Astrocyte of the cerebellum (primary cell): ENCODE measurements around the gene ADGRG3.
"Not testable (repeated sequence)": the region's sequence is repeated elsewhere in the genome, so short reads cannot be mapped to it uniquely, and the experiment has no call there.

Source experiments
- DNase-seq: peaks from one replicate; pipeline ENCODE4 v3.0.0-alpha.2; 2011; ENCODE audit warnings: low read depth
- H3K4me3 ChIP-seq: 2 replicates; pipeline ENCODE4 v1.5.1; 2011; ENCODE audit warnings: mild to moderate bottlenecking, low read depth, low read length, moderate library complexity
- CTCF ChIP-seq: IDR thresholded peaks from 2 replicates; pipeline ENCODE4 v1.5.1; 2012; ENCODE audit warnings: low read length, low read depth, moderate library complexity, mild to moderate bottlenecking; ENCODE audit errors: missing control alignments
- in situ Hi-C: cut with HindIII; loops from 2 replicates; pipeline ENCODE4 v1.10.0; 2017; ENCODE audit warnings: low sequenced_read_pairs

ADGRG3 gene

GRCh38 chr16:57709663-57710062 lies 41.6 kb downstream of the ADGRG3 start:
- no peak for TF ChIP-seq CTCF
- DNase-seq: no peak
- in situ Hi-C loops: no loop called here
- H3K4me3 ChIP-seq: no peak overlapping the region

GRCh38 chr16:57711346-57711745 lies 43.2 kb downstream of the ADGRG3 start:
- DNase-seq: no peak
- H3K4me3 ChIP-seq: no peak overlapping the region
- in situ Hi-C loops: no loop called here
- no peak for TF ChIP-seq CTCF

- no peak overlapping the region for H3K4me3 ChIP-seq
- no peak for TF ChIP-seq CTCF
- DNase-seq: no peak
- in situ Hi-C loops: no loop called here
These were observed 43.9 kb downstream of the ADGRG3 start for GRCh38 chr16:57711993-57712392.

GRCh38 chr16:57712569-57712968 lies 44.5 kb downstream of the ADGRG3 start:
- DNase-seq, H3K4me3 ChIP-seq, in situ Hi-C loops: not testable (repeated sequence)

GRCh38 chr16:57713596-57713995 lies 45.5 kb downstream of the ADGRG3 start:
- TF ChIP-seq CTCF: no peak

GRCh38 chr16:57714047-57714446 lies 45.9 kb downstream of the ADGRG3 start:
- H3K4me3 ChIP-seq: no peak overlapping the region
- in situ Hi-C loops: no loop called here
- TF ChIP-seq CTCF: no peak
- DNase-seq: no peak

More at GRCh38 chr16:57713596-57713995, 45.5 kb downstream of the ADGRG3 start:
- no peak for DNase-seq
- H3K4me3 ChIP-seq: no peak overlapping the region
- in situ Hi-C loops: no loop called here

GRCh38 chr16:57720142-57720575 lies 52.1 kb downstream of the ADGRG3 start:
- no peak overlapping the region for H3K4me3 ChIP-seq
- peak; percentile 3 for DNase-seq
- peak; percentile 56 for TF ChIP-seq CTCF
- in situ Hi-C loops: no loop called here
